Smooth muscle cell (in vitro differentiated cells): ENCODE data around the gene KANK2. TPM values are rescaled to one million over a fixed set of nuclear protein-coding genes. Genes with fewer than 3 reads are reported as not detected.

Experiments
- DNase-seq: peaks from one replicate; lab custom pipeline; 2025; ENCODE audit not compliant: unreplicated experiment; lab: John Stamatoyannopoulos, UW
- H2AFZ ChIP-seq: fragments of 200-600 bp; sonication (generic); 2 replicates; pipeline ENCODE4 v1.6.0; 2016; ENCODE audit warnings: antibody characterized with exemption, low read depth, mild to moderate bottlenecking
- H3F3A ChIP-seq: fragments of 200-600 bp; sonication (generic); 2 replicates; pipeline ENCODE4 v1.6.0; 2017; ENCODE audit warnings: antibody characterized with exemption, low read depth
- H3K27ac ChIP-seq: fragments of 200-600 bp; sonication (generic); 2 replicates; pipeline ENCODE4 v1.5.1; 2016; ENCODE audit warnings: low read depth, mild to moderate bottlenecking
- H3K27me3 ChIP-seq: fragments of 200-600 bp; sonication (generic); 2 replicates; pipeline ENCODE4 v1.6.1; 2016; ENCODE audit warnings: low read depth, mild to moderate bottlenecking
- H3K36me3 ChIP-seq: fragments of 200-600 bp; sonication (generic); 2 replicates; pipeline ENCODE4 v1.5.1; 2016; ENCODE audit warnings: low read depth
- H3K4me1 ChIP-seq: fragments of 200-600 bp; sonication (generic); 2 replicates; pipeline ENCODE4 v1.5.1; 2016; ENCODE audit warnings: low read depth
- H3K4me2 ChIP-seq: fragments of 200-600 bp; sonication (generic); 2 replicates; pipeline ENCODE4 v1.6.0; 2016; ENCODE audit warnings: mild to moderate bottlenecking
- H3K4me3 ChIP-seq: fragments of 200-600 bp; sonication (generic); 2 replicates; pipeline ENCODE4 v1.5.1; 2016; ENCODE audit warnings: mild to moderate bottlenecking
- H3K79me2 ChIP-seq: fragments of 200-600 bp; sonication (generic); 2 replicates; pipeline ENCODE4 v1.6.0; 2016; ENCODE audit warnings: low read depth, mild to moderate bottlenecking
- H3K9ac ChIP-seq: fragments of 200-600 bp; sonication (generic); 2 replicates; pipeline ENCODE4 v1.6.0; 2016; ENCODE audit warnings: low read depth
- H3K9me3 ChIP-seq: fragments of 200-600 bp; sonication (generic); replicated peaks from 2 replicates; pipeline ENCODE4 v1.5.1; 2016; ENCODE audit warnings: low read depth
- H4K20me1 ChIP-seq: fragments of 200-600 bp; sonication (generic); 2 replicates; pipeline ENCODE4 v1.6.0; 2016; ENCODE audit warnings: low read depth
- WGBS: methylation state at CpG from one replicate; pipeline ENCODE4 v1.1.7; 2016; ENCODE audit warnings: low lambda C conversion rate; 5-methylcytosine and 5-hydroxymethylcytosine counted together
- polyA plus RNA-seq: library from polyadenylated mRNA; unstranded; fragments of >200 nt; fragmentation: Nextera tagmentation; extraction: Ambion mirVana; gene quantifications from 2 replicates; pipeline ENCODE4 v1.2.1, GENCODE V29; 2016
- total RNA-seq: library from RNA; depleted of rRNA; stranded (reverse); fragments of >200 nt; gene quantifications from 2 replicates; pipeline ENCODE4 v1.2.3, GENCODE V29; 2014
- TF ChIP-seq, protein P1 (sequence below): fragments of 200-600 bp; sonication (generic); IDR thresholded peaks from 2 replicates; pipeline ENCODE4 v1.5.1; 2017; ENCODE audit warnings: borderline replicate concordance, mild to moderate bottlenecking, antibody characterized with exemption; ENCODE audit not compliant: insufficient read depth, poor library complexity, severe bottlenecking

The KANK2 gene
- total and polyA plus RNA-seq, 2 experiments from 2014 or later = 28.1 to 32.0 TPM

DNA sequence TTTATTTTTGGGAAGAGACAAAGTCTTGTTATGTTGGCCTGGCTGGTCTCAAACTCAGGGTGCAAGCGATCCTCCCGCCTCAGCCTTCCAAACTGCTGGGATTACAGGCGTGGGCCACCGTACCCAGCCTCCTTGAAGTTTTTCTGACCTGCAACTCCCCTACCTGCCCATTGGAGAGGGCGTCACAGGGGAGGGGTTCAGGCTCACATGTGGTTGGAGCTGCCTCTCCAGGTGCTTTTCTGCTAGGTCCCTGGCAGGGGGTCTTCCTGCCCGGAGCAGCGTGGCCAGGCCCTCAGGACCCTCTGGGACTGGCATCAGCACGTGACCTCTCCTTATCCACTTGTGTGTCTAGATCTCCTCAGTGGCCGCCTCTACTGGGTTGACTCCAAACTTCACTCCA, 80.8 kb downstream of the KANK2 start:
- Histone ChIP-seq H3K4me3 (no peak overlapping the region), H2AFZ (no peak overlapping the region), H4K20me1 (peaks cover 98% of the 10 kb centered on the region), H3K9ac (no peak overlapping the region), H3K36me3 (peaks cover 31% of the 10 kb centered on the region), H3K4me2 (no peak overlapping the region), H3K4me1 (no peaks in the 10 kb centered on the region), H3K27me3 (no peaks in the 10 kb centered on the region), H3K9me3 (no peaks in the 10 kb centered on the region), H3F3A (peaks cover 29% of the 10 kb centered on the region), H3K79me2 (peaks cover 13% of the 10 kb centered on the region), H3K27ac (no peak overlapping the region)
- DNase-seq = no peak
- TF ChIP-seq, protein P1, sequence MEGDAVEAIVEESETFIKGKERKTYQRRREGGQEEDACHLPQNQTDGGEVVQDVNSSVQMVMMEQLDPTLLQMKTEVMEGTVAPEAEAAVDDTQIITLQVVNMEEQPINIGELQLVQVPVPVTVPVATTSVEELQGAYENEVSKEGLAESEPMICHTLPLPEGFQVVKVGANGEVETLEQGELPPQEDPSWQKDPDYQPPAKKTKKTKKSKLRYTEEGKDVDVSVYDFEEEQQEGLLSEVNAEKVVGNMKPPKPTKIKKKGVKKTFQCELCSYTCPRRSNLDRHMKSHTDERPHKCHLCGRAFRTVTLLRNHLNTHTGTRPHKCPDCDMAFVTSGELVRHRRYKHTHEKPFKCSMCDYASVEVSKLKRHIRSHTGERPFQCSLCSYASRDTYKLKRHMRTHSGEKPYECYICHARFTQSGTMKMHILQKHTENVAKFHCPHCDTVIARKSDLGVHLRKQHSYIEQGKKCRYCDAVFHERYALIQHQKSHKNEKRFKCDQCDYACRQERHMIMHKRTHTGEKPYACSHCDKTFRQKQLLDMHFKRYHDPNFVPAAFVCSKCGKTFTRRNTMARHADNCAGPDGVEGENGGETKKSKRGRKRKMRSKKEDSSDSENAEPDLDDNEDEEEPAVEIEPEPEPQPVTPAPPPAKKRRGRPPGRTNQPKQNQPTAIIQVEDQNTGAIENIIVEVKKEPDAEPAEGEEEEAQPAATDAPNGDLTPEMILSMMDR = no peak
- 94% methylated on average over 9 of the region's 9 CpGs for WGBS

DNA sequence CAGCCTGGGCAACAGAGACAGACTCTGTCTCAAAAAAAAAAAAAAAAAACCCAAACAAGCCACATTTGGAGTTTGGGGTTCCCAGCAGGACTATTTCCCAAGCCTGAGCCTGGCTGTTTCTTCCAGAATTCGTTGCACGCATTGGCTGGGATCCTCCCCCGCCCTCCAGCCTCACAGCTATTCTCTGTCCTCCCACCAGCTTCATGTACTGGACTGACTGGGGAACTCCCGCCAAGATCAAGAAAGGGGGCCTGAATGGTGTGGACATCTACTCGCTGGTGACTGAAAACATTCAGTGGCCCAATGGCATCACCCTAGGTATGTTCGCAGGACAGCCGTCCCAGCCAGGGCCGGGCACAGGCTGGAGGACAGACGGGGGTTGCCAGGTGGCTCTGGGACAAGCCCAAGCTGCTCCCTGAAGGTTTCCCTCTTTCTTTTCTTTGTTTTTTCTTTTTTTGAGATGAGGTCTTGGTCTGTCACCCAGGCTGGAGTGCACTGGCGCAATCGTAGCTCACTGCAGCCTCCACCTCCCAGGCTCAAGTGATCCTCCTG, 81.4 kb downstream of the KANK2 start:
- Histone ChIP-seq H3K36me3 (peaks cover 33% of the 10 kb centered on the region), H3K79me2 (peaks cover 16% of the 10 kb centered on the region), H3K4me1 (no peaks in the 10 kb centered on the region), H3K4me2 (no peak overlapping the region), H4K20me1 (peaks cover 98% of the 10 kb centered on the region), H3K9me3 (no peaks in the 10 kb centered on the region), H3K27ac (no peak overlapping the region), H3K9ac (no peak overlapping the region), H3K4me3 (no peak overlapping the region), H3K27me3 (no peaks in the 10 kb centered on the region), H3F3A (peaks cover 32% of the 10 kb centered on the region), H2AFZ (no peak overlapping the region)
- no peak for DNase-seq
- TF ChIP-seq, protein P1 = no peak
- WGBS = 96% methylated on average over 11 of the region's 11 CpGs

DNA sequence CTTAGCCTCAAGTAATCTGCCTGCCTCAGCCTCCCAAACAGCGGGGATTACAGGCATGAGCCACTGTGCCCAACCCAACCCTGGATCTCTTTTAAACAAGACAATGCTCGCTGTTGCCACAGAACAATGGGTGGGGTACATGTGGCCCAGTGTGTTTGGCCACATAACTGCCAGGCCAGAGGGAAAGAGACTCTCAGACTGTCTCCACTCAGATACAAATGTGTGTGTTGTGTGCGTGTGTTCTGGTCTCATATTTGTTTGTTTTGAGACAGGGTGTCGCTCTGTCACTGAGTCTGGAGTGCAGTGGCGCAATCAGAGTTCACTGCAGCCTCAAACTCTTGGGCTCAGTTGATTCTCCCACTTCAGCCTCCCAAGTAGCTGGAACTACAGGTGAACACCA, 82.3 kb downstream of the KANK2 start:
- DNase-seq = no peak
- Histone ChIP-seq H2AFZ (no peak overlapping the region), H3K4me1 (no peaks in the 10 kb centered on the region), H3K79me2 (peaks cover 16% of the 10 kb centered on the region), H3K27ac (no peak overlapping the region), H3K27me3 (no peaks in the 10 kb centered on the region), H3K9ac (no peak overlapping the region), H3K9me3 (no peaks in the 10 kb centered on the region), H3F3A (peaks cover 30% of the 10 kb centered on the region), H4K20me1 (peaks cover 98% of the 10 kb centered on the region), H3K36me3 (peaks cover 32% of the 10 kb centered on the region), H3K4me3 (no peak overlapping the region), H3K4me2 (no peak overlapping the region)
- WGBS = 92% methylated on average over 5 of the region's 5 CpGs
- TF ChIP-seq, protein P1 = no peak

Other genes starting within 250 kb of the KANK2 start
- gene SMARCA4, start 236.5 kb downstream of the KANK2 start, total RNA-seq = 39.0 and 59.6 TPM in 2 replicates
- gene SMARCA4, start 236.5 kb downstream of the KANK2 start, polyA plus RNA-seq = 100 and 120 TPM in 2 replicates
- 115 and 138 TPM in 2 replicates for gene LDLR, start 108.1 kb downstream of the KANK2 start, total RNA-seq
- 136 and 164 TPM in 2 replicates for gene LDLR, start 108.1 kb downstream of the KANK2 start, polyA plus RNA-seq
- gene SPC24, start 41.8 kb downstream of the KANK2 start, total RNA-seq = 7.6 and 10.1 TPM in 2 replicates
- gene SPC24, start 41.8 kb downstream of the KANK2 start, polyA plus RNA-seq = 6.1 and 9.7 TPM in 2 replicates
- gene ANGPTL8, start 42.1 kb upstream of the KANK2 start, total RNA-seq = 0.54 TPM in 1 of 2 replicates, not detected in the other
- gene ANGPTL8, start 42.1 kb upstream of the KANK2 start, polyA plus RNA-seq = 0.48 and 0.80 TPM in 2 replicates
- gene DOCK6, start 65.0 kb upstream of the KANK2 start, total RNA-seq = 13.8 and 15.3 TPM in 2 replicates
- 14.8 and 28.7 TPM in 2 replicates for gene DOCK6, start 65.0 kb upstream of the KANK2 start, polyA plus RNA-seq
- not detected in 2 replicates for gene TSPAN16, start 98.6 kb upstream of the KANK2 start, total RNA-seq
- gene TSPAN16, start 98.6 kb upstream of the KANK2 start, polyA plus RNA-seq = not detected in 2 replicates
- 11.0 and 11.9 TPM in 2 replicates for gene RAB3D, start 142.1 kb upstream of the KANK2 start, total RNA-seq
- 6.2 and 7.3 TPM in 2 replicates for gene RAB3D, start 142.1 kb upstream of the KANK2 start, polyA plus RNA-seq
- 162 and 163 TPM in 2 replicates for gene TMEM205, start 148.7 kb upstream of the KANK2 start, total RNA-seq
- 118 and 119 TPM in 2 replicates for gene TMEM205, start 148.7 kb upstream of the KANK2 start, polyA plus RNA-seq
- 17.0 and 29.4 TPM in 2 replicates for gene CCDC159, start 149.0 kb upstream of the KANK2 start, total RNA-seq
- gene CCDC159, start 149.0 kb upstream of the KANK2 start, polyA plus RNA-seq = 8.7 and 9.8 TPM in 2 replicates
- gene PLPPR2, start 157.9 kb upstream of the KANK2 start, total RNA-seq = 15.1 and 21.4 TPM in 2 replicates
- 54.0 and 67.1 TPM in 2 replicates for gene PLPPR2, start 157.9 kb upstream of the KANK2 start, polyA plus RNA-seq
- 0.99 and 1.3 TPM in 2 replicates for gene SWSAP1, start 177.1 kb upstream of the KANK2 start, total RNA-seq
- 2.7 and 2.8 TPM in 2 replicates for gene SWSAP1, start 177.1 kb upstream of the KANK2 start, polyA plus RNA-seq
- 9.9 and 11.3 TPM in 2 replicates for gene EPOR, start 186.8 kb upstream of the KANK2 start, total RNA-seq
- gene EPOR, start 186.8 kb upstream of the KANK2 start, polyA plus RNA-seq = 24.9 and 27.4 TPM in 2 replicates
- 5.5 and 9.6 TPM in 2 replicates for gene RGL3, start 221.8 kb upstream of the KANK2 start, total RNA-seq
- gene RGL3, start 221.8 kb upstream of the KANK2 start, polyA plus RNA-seq = 6.6 and 39.0 TPM in 2 replicates
- gene ODAD3, start 237.6 kb upstream of the KANK2 start, total RNA-seq = 1.0 TPM in 1 of 2 replicates, not detected in the other
- gene ODAD3, start 237.6 kb upstream of the KANK2 start, polyA plus RNA-seq = 3.8 and 5.1 TPM in 2 replicates
- 25.9 and 47.4 TPM in 2 replicates for gene PRKCSH, start 238.1 kb upstream of the KANK2 start, total RNA-seq
- 165 and 169 TPM in 2 replicates for gene PRKCSH, start 238.1 kb upstream of the KANK2 start, polyA plus RNA-seq